GM18498 (cell line): ENCODE results near the gene SHROOM2.
"Not testable (repeated sequence)": the region's sequence is repeated elsewhere in the genome, so short reads cannot be mapped to it uniquely, and the experiment has no call there.

Source experiments
- ATAC-seq: cut with Tn5 transposase; IDR thresholded peaks from one replicate; pipeline ENCODE4 v1.9.1; 2021; ENCODE audit warnings: mild to moderate bottlenecking, moderate library complexity; ENCODE audit not compliant: unreplicated experiment

The SHROOM2 gene

GRCh38 chrX:9785944-9786797 lies at the start of gene SHROOM2:
Gene SHROOM2 (plus strand): TSS chrX:9786429. CDS start chrX:9786546, 117 bp downstream.
- no peak for ATAC-seq

- ATAC-seq, result no peak
Observed at GRCh38 chrX:9737363-9737762, 48.9 kb upstream of the SHROOM2 start.

GRCh38 chrX:9738151-9738550 lies 48.1 kb upstream of the SHROOM2 start:
- no peak for ATAC-seq

- no peak for ATAC-seq
Observed at GRCh38 chrX:9739130-9739529, 47.1 kb upstream of the SHROOM2 start.

GRCh38 chrX:9745417-9746115 lies 40.7 kb upstream of the SHROOM2 start:
- ATAC-seq, result no peak

GRCh38 chrX:9746148-9746888 lies 39.9 kb upstream of the SHROOM2 start:
- no peak for ATAC-seq

- no peak for ATAC-seq
Observed at GRCh38 chrX:9747644-9748043, 38.6 kb upstream of the SHROOM2 start.

- no peak for ATAC-seq
Observed at GRCh38 chrX:9749146-9749692, 37.0 kb upstream of the SHROOM2 start.

GRCh38 chrX:9757366-9757765 lies 28.9 kb upstream of the SHROOM2 start:
- ATAC-seq, result no peak

GRCh38 chrX:9758021-9758638 lies 28.1 kb upstream of the SHROOM2 start:
- ATAC-seq, result no peak

GRCh38 chrX:9759337-9759736 lies 26.9 kb upstream of the SHROOM2 start:
- no peak for ATAC-seq

- ATAC-seq, result no peak
Observed at GRCh38 chrX:9765072-9765736, 21.0 kb upstream of the SHROOM2 start.

- ATAC-seq, result no peak
Observed at GRCh38 chrX:9765737-9766097, 20.5 kb upstream of the SHROOM2 start, which contains the start of gene GPR143. Gene GPR143 (minus strand): TSS chrX:9765847. CDS start chrX:9765817, 30 bp downstream.

- ATAC-seq, result no peak
Observed at GRCh38 chrX:9767375-9767774, 18.9 kb upstream of the SHROOM2 start.

- not testable (repeated sequence) for ATAC-seq
Observed at GRCh38 chrX:9768321-9768839, 17.8 kb upstream of the SHROOM2 start.

- ATAC-seq, result no peak
Observed at GRCh38 chrX:9770319-9770718, 15.9 kb upstream of the SHROOM2 start.

GRCh38 chrX:9772943-9773342 lies 13.3 kb upstream of the SHROOM2 start:
- no peak for ATAC-seq

- ATAC-seq, result no peak
Observed at GRCh38 chrX:9775930-9776329, 10.3 kb upstream of the SHROOM2 start.

- ATAC-seq, result no peak
Observed at GRCh38 chrX:9781941-9782340, 4.3 kb upstream of the SHROOM2 start.

GRCh38 chrX:9784332-9784731 lies 1.9 kb upstream of the SHROOM2 start:
- ATAC-seq, result no peak
